ENCODE data around the gene NIT2.

Gene NIT2

GRCh38 chr3:100334488-100335351, at the start of gene NIT2:
TSS of gene NIT2 (plus strand) at chr3:100334757. CDS start at chr3:100334792, 35 bp downstream.
- peak within 1 kb of the TSS; percentile 50 for H3K27ac ChIP-seq
- H3K27me3 ChIP-seq (replicated peaks), result no peaks in the 10 kb centered on the region
- H3K4me3 ChIP-seq (ENCODE audit: low read depth, low read length), result peak within 1 kb of the TSS; percentile 70
- in situ Hi-C loops (cut with HindIII; ENCODE audit: low pct_ligation_motif_present, low sequenced_read_pairs), result no loop called here
- peaks cover 6% of the 10 kb centered on the region for H3K36me3 ChIP-seq (replicated peaks)
- DNase-seq, result peak; percentile 65
- no peak for TF ChIP-seq CTCF (IDR thresholded peaks at IDR 0.05; ENCODE audit: low read depth, low read length, missing control alignments)

- TF ChIP-seq CTCF (IDR thresholded peaks at IDR 0.05; ENCODE audit: low read depth, low read length, missing control alignments), result no peak
- in situ Hi-C loops (cut with HindIII; ENCODE audit: low pct_ligation_motif_present, low sequenced_read_pairs), result no loop called here
- Histone ChIP-seq H3K27me3 (replicated peaks) (no peaks in the 10 kb centered on the region), H3K4me3 (ENCODE audit: low read depth, low read length) (no peak overlapping the region), H3K27ac (no peak overlapping the region), H3K36me3 (replicated peaks) (peaks cover 9% of the 10 kb centered on the region)
- no peak for DNase-seq
Measured at GRCh38 chr3:100288288-100288894, 46.2 kb upstream of the NIT2 start.

GRCh38 chr3:100289339-100289738, 45.2 kb upstream of the NIT2 start:
- peak; percentile 45 for DNase-seq
- no peaks in the 10 kb centered on the region for H3K27me3 ChIP-seq (replicated peaks)
- H3K4me3 ChIP-seq (ENCODE audit: low read depth, low read length), result no peak overlapping the region
- H3K36me3 ChIP-seq (replicated peaks), result peaks cover 10% of the 10 kb centered on the region
- no peak overlapping the region for H3K27ac ChIP-seq
- no peak for TF ChIP-seq CTCF (IDR thresholded peaks at IDR 0.05; ENCODE audit: low read depth, low read length, missing control alignments)
- in situ Hi-C loops (cut with HindIII; ENCODE audit: low pct_ligation_motif_present, low sequenced_read_pairs), result no loop called here

- TF ChIP-seq CTCF (IDR thresholded peaks at IDR 0.05; ENCODE audit: low read depth, low read length, missing control alignments), result no peak
- H3K36me3 ChIP-seq (replicated peaks), result peaks cover 19% of the 10 kb centered on the region
Measured at GRCh38 chr3:100295089-100295488, 39.5 kb upstream of the NIT2 start.

GRCh38 chr3:100297784-100298183, 36.8 kb upstream of the NIT2 start:
- Histone ChIP-seq H3K36me3 (replicated peaks) (peaks cover 13% of the 10 kb centered on the region), H3K27me3 (replicated peaks) (no peaks in the 10 kb centered on the region), H3K4me3 (ENCODE audit: low read depth, low read length) (no peak overlapping the region), H3K27ac (no peak overlapping the region)
- DNase-seq, result peak; percentile 19
- TF ChIP-seq CTCF (IDR thresholded peaks at IDR 0.05; ENCODE audit: low read depth, low read length, missing control alignments), result no peak
- in situ Hi-C loops (cut with HindIII; ENCODE audit: low pct_ligation_motif_present, low sequenced_read_pairs), result no loop called here

More at GRCh38 chr3:100295089-100295488, 39.5 kb upstream of the NIT2 start:
- no peak for DNase-seq
- Histone ChIP-seq H3K27ac (no peak overlapping the region), H3K4me3 (ENCODE audit: low read depth, low read length) (no peak overlapping the region), H3K27me3 (replicated peaks) (no peaks in the 10 kb centered on the region)
- in situ Hi-C loops (cut with HindIII; ENCODE audit: low pct_ligation_motif_present, low sequenced_read_pairs), result no loop called here

All from brain microvascular endothelial cell (primary cell).